PC-3 (cell line): ENCODE measurements around the gene NANS. TPM values are rescaled to one million over a fixed set of nuclear protein-coding genes. Genes with fewer than 3 reads are reported as not detected.
"Not testable (repeated sequence)": the region's sequence is repeated elsewhere in the genome, so short reads cannot be mapped to it uniquely, and the experiment has no call there.

Experiments
- ATAC-seq: fragments of 200-7000 bp; cut with Tn5 transposase; 2 replicates; pipeline ENCODE4 v1.9.1; 2020; ENCODE audit warnings: mild to moderate bottlenecking, moderate library complexity
- BruUV-seq: library from RNA; stranded (reverse); fragments of 400-500 nt; replicated peaks from 2 replicates; lab custom pipeline; 2021; lab: Mats Ljungman, UMichigan
- CTCF ChIA-PET: fragments of 300-600 bp; sonication (Branson Sonifier 250); formaldehyde crosslinking; loops from one replicate; lab custom pipeline; 2022; ENCODE audit warnings: antibody characterized with exemption; lab: Charles Lee
- POLR2A ChIA-PET: fragments of 300-600 bp; sonication (Branson Sonifier 250); formaldehyde crosslinking; loops from one replicate; lab custom pipeline; 2022; ENCODE audit warnings: antibody characterized with exemption; ENCODE audit not compliant: unreplicated experiment; lab: Charles Lee
- DNase-seq: peaks from one replicate; pipeline ENCODE4 v3.0.0-alpha.2; 2015
- H2AFZ ChIP-seq: fragments of 300-600 bp; sonication (generic); 2 replicates; pipeline ENCODE4 v1.6.0; 2016; ENCODE audit warnings: antibody characterized with exemption, low read length
- H3F3A ChIP-seq: fragments of 300-600 bp; sonication (generic); one replicate; pipeline ENCODE4 v1.6.0; 2017; ENCODE audit warnings: antibody characterized with exemption, low read length, control low read depth, mild to moderate bottlenecking; ENCODE audit not compliant: unreplicated experiment
- H3K27ac ChIP-seq: fragments of 300-600 bp; sonication (generic); 2 replicates; pipeline ENCODE4 v1.5.1; 2016; ENCODE audit warnings: mild to moderate bottlenecking, low read length
- H3K27me3 ChIP-seq: fragments of 300-600 bp; sonication (generic); 2 replicates; pipeline ENCODE4 v1.6.1; 2016; ENCODE audit warnings: low read length, mixed read lengths
- H3K36me3 ChIP-seq: fragments of 300-600 bp; sonication (generic); 2 replicates; pipeline ENCODE4 v1.6.1; 2016; ENCODE audit warnings: low read depth, mixed run types, low read length, mixed read lengths
- H3K4me1 ChIP-seq: fragments of 300-600 bp; sonication (generic); 2 replicates; pipeline ENCODE4 v1.5.1; 2016; ENCODE audit warnings: low read length; ENCODE audit not compliant: insufficient read depth
- H3K4me2 ChIP-seq: fragments of 300-600 bp; sonication (generic); 2 replicates; pipeline ENCODE4 v1.6.0; 2016; ENCODE audit warnings: low read length
- H3K4me3 ChIP-seq: fragments of 300-600 bp; sonication (generic); 2 replicates; pipeline ENCODE4 v1.5.1; 2016; ENCODE audit warnings: mild to moderate bottlenecking, low read length, mixed read lengths
- H3K79me2 ChIP-seq: fragments of 300-600 bp; sonication (generic); 2 replicates; pipeline ENCODE4 v1.6.1; 2017; ENCODE audit warnings: low read length, mixed read lengths
- H3K9ac ChIP-seq: fragments of 300-600 bp; sonication (generic); 2 replicates; pipeline ENCODE4 v1.6.0; 2016; ENCODE audit warnings: mild to moderate bottlenecking, low read length
- H3K9me2 ChIP-seq: fragments of 300-600 bp; sonication (generic); replicated peaks from 2 replicates; pipeline ENCODE4 v1.6.1; 2016; ENCODE audit warnings: mixed run types, low read length, mixed read lengths
- H3K9me3 ChIP-seq: fragments of 300-600 bp; sonication (generic); 2 replicates; pipeline ENCODE4 v1.6.1; 2016; ENCODE audit warnings: low read length, mixed read lengths
- H4K20me1 ChIP-seq: fragments of 300-600 bp; sonication (generic); 2 replicates; pipeline ENCODE4 v1.6.1; 2016; ENCODE audit warnings: low read length, mixed read lengths
- EZH2 ChIP-seq: fragments of 300-600 bp; sonication (generic); IDR thresholded peaks from one replicate; pipeline ENCODE4 v1.6.1; 2017; ENCODE audit warnings: antibody characterized with exemption, mild to moderate bottlenecking, low read length; ENCODE audit not compliant: unreplicated experiment
- EZH2phosphoT487 ChIP-seq: fragments of 300-600 bp; sonication (generic); IDR thresholded peaks from 2 replicates; pipeline ENCODE4 v1.6.1; 2018; ENCODE audit warnings: mild to moderate bottlenecking, antibody characterized with exemption, low read length, borderline replicate concordance
- intact Hi-C: fragments of 100-400 bp; cut with micrococcal nuclease; formaldehyde crosslinking; loops from 2 replicates; pipeline ENCODE4 v1.9.0; 2023
- total RNA-seq: library from RNA; depleted of rRNA; stranded (reverse); fragments of >200 nt; gene quantifications from 2 replicates; pipeline ENCODE4 v1.2.3, GENCODE V29; 2014
- TF ChIP-seq, protein P1 (sequence below): fragments of 300-600 bp; sonication (generic); conservative IDR thresholded peaks from 2 replicates; pipeline ENCODE4 v1.5.1; 2017; ENCODE audit warnings: antibody characterized with exemption, low read depth, mild to moderate bottlenecking, low read length

NANS gene
- total RNA-seq, 1 experiment from 2014 or later, result 93.0 TPM

- no peak overlapping the region for H3K27ac ChIP-seq
- no peaks in the 10 kb centered on the region for H4K20me1 ChIP-seq
- H3K36me3 ChIP-seq, result no peaks in the 10 kb centered on the region
- no peak for TF ChIP-seq EZH2
- TF ChIP-seq, protein P1, sequence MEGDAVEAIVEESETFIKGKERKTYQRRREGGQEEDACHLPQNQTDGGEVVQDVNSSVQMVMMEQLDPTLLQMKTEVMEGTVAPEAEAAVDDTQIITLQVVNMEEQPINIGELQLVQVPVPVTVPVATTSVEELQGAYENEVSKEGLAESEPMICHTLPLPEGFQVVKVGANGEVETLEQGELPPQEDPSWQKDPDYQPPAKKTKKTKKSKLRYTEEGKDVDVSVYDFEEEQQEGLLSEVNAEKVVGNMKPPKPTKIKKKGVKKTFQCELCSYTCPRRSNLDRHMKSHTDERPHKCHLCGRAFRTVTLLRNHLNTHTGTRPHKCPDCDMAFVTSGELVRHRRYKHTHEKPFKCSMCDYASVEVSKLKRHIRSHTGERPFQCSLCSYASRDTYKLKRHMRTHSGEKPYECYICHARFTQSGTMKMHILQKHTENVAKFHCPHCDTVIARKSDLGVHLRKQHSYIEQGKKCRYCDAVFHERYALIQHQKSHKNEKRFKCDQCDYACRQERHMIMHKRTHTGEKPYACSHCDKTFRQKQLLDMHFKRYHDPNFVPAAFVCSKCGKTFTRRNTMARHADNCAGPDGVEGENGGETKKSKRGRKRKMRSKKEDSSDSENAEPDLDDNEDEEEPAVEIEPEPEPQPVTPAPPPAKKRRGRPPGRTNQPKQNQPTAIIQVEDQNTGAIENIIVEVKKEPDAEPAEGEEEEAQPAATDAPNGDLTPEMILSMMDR, result no peak
- TF ChIP-seq EZH2phosphoT487, result no peak
- ATAC-seq, result no peak
- intact Hi-C loops, result no loop called here
- H3K9me3 ChIP-seq, result no peaks in the 10 kb centered on the region
- no peak overlapping the region for H2AFZ ChIP-seq
- no peak for DNase-seq
- POLR2A ChIA-PET, result no interaction called here
- no TSS peak for BruUV-seq
- H3K9ac ChIP-seq, result no peak overlapping the region
- H3K9me2 ChIP-seq, result no peaks in the 10 kb centered on the region
- no peak overlapping the region for H3K4me2 ChIP-seq
- no peak overlapping the region for H3K4me3 ChIP-seq
- no peaks in the 10 kb centered on the region for H3K79me2 ChIP-seq
- no peaks in the 10 kb centered on the region for H3F3A ChIP-seq
- no peaks in the 10 kb centered on the region for H3K27me3 ChIP-seq
- no peaks in the 10 kb centered on the region for H3K4me1 ChIP-seq
- CTCF ChIA-PET, result no interaction called here
These were observed 72.9 kb downstream of the NANS start for GRCh38 chr9:98129451-98129881.

DNA sequence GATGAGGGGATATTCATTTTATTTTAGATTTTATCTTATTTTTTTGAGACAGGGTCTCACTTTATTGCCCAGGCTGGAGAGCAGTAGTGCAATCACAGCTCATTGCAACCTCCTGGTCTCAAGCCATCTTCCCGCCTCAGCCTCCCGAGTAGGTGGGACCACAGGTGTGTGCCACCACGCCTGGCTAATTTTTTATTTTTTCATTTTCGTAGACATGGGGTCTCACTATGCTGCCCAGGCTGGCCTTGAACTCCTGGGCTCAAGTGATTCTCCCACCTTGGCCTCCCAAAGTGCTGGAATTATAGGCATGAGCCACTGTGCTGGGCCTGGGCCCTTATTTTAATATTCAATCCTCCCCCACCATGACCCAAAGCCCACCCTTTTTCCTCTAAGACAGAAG, 73.5 kb downstream of the NANS start:
- CTCF ChIA-PET, H4K20me1 ChIP-seq, H3K4me1 ChIP-seq, ATAC-seq, H3K79me2 ChIP-seq, POLR2A ChIA-PET, H3K9me3 ChIP-seq, H3K27me3 ChIP-seq, H3K9me2 ChIP-seq, intact Hi-C loops, H3F3A ChIP-seq, BruUV-seq, H3K9ac ChIP-seq, H2AFZ ChIP-seq, H3K27ac ChIP-seq, H3K36me3 ChIP-seq, H3K4me3 ChIP-seq, H3K4me2 ChIP-seq, DNase-seq: not testable (repeated sequence)

GRCh38 chr9:98130576-98131228, 74.2 kb downstream of the NANS start:
- no TSS peak for BruUV-seq
- CTCF ChIA-PET, result no interaction called here
- no peak overlapping the region for H3K9ac ChIP-seq
- TF ChIP-seq, protein P1, result no peak
- no peak for TF ChIP-seq EZH2
- TF ChIP-seq EZH2phosphoT487, result no peak
- no peaks in the 10 kb centered on the region for H3K27me3 ChIP-seq
- no peaks in the 10 kb centered on the region for H3K79me2 ChIP-seq
- H4K20me1 ChIP-seq, result no peaks in the 10 kb centered on the region
- H3K27ac ChIP-seq, result no peak overlapping the region
- POLR2A ChIA-PET, result no interaction called here
- no peak overlapping the region for H3K4me3 ChIP-seq
- no peak overlapping the region for H3K4me2 ChIP-seq
- no peak overlapping the region for H2AFZ ChIP-seq
- ATAC-seq, result no peak
- H3K36me3 ChIP-seq, result no peaks in the 10 kb centered on the region
- H3K4me1 ChIP-seq, result no peaks in the 10 kb centered on the region
- H3K9me3 ChIP-seq, result no peaks in the 10 kb centered on the region
- intact Hi-C loops, result no loop called here
- H3K9me2 ChIP-seq, result no peaks in the 10 kb centered on the region
- no peaks in the 10 kb centered on the region for H3F3A ChIP-seq
- DNase-seq, result no peak
